Measurements from ENCODE around the gene C12orf42.

GRCh38 chr12:103495469-103496456 is at the start of gene C12orf42:
- TF ChIP-seq CTCF (IDR thresholded peaks at IDR 0.05) (peak in 1 of 4 experiments; percentile 28), POLR2A (IDR thresholded peaks at IDR 0.05) (no peak)

All from uterus (tissue), 2 donors.